Memory B cell (primary cell): ENCODE measurements around the gene SLC50A1.

Source experiments
- ATAC-seq: fragments of 150-1000 bp; cut with Tn5 transposase; 2 replicates; pipeline ENCODE4 v1.10.0; 2021; ENCODE audit warnings: low read depth, mild to moderate bottlenecking, moderate library complexity
- DNase-seq, 2 donors: peaks; one replicate each; pipeline ENCODE4 v3.0.0; 2022; ENCODE audit warnings: low spot score in 2 of 2
- H3K27ac Mint-ChIP-seq: one replicate; pipeline ENCODE4 v1.8.0; 2022; ENCODE audit warnings: mild to moderate bottlenecking, moderate library complexity, mixed read lengths
- H3K27me3 Mint-ChIP-seq: one replicate; pipeline ENCODE4 v1.8.0; 2022; ENCODE audit warnings: mixed read lengths
- H3K36me3 Mint-ChIP-seq: one replicate; pipeline ENCODE4 v1.8.0; 2022; ENCODE audit warnings: mild to moderate bottlenecking, mixed read lengths
- H3K4me1 Mint-ChIP-seq: one replicate; pipeline ENCODE4 v1.8.0; 2022; ENCODE audit warnings: mixed read lengths
- H3K4me3 Mint-ChIP-seq: one replicate; pipeline ENCODE4 v1.8.0; 2022; ENCODE audit warnings: mild to moderate bottlenecking, moderate library complexity, mixed read lengths
- H3K9me3 Mint-ChIP-seq: one replicate; pipeline ENCODE4 v1.8.0; 2022; ENCODE audit warnings: mixed read lengths

The SLC50A1 gene

GRCh38 chr1:155184835-155185782, 49.5 kb downstream of the SLC50A1 start:
- peak; percentile 59 to 68 for DNase-seq
- Mint-ChIP-seq H3K9me3 (no peaks in the 10 kb centered on the region), H3K27me3 (no peaks in the 10 kb centered on the region), H3K4me1 (peaks cover 34% of the 10 kb centered on the region), H3K36me3 (no peaks in the 10 kb centered on the region), H3K27ac (peak overlapping the region; percentile 65), H3K4me3 (peak overlapping the region; percentile 24)
- ATAC-seq, result peak; percentile 97

- Mint-ChIP-seq H3K4me3 (peak overlapping the region; percentile 24), H3K36me3 (no peaks in the 10 kb centered on the region), H3K27ac (peak overlapping the region; percentile 65), H3K27me3 (no peaks in the 10 kb centered on the region), H3K4me1 (peaks cover 34% of the 10 kb centered on the region), H3K9me3 (no peaks in the 10 kb centered on the region)
- DNase-seq (no peak), ATAC-seq (no peak)
Observed at GRCh38 chr1:155185783-155186066, 50.1 kb downstream of the SLC50A1 start.

GRCh38 chr1:155186067-155186793, 50.6 kb downstream of the SLC50A1 start:
- no peaks in the 10 kb centered on the region for H3K36me3 Mint-ChIP-seq
- no peak overlapping the region for H3K27ac Mint-ChIP-seq
- H3K4me1 Mint-ChIP-seq, result peaks cover 34% of the 10 kb centered on the region
- H3K4me3 Mint-ChIP-seq, result no peak overlapping the region
- H3K27me3 Mint-ChIP-seq, result no peaks in the 10 kb centered on the region
- no peak for DNase-seq
- ATAC-seq, result no peak
- no peaks in the 10 kb centered on the region for H3K9me3 Mint-ChIP-seq

- DNase-seq, result no peak
- ATAC-seq, result no peak
- Mint-ChIP-seq H3K9me3 (no peaks in the 10 kb centered on the region), H3K36me3 (no peaks in the 10 kb centered on the region), H3K4me3 (no peak overlapping the region), H3K27ac (no peak overlapping the region), H3K4me1 (peaks cover 34% of the 10 kb centered on the region), H3K27me3 (no peaks in the 10 kb centered on the region)
Observed at GRCh38 chr1:155186794-155187455, 51.3 kb downstream of the SLC50A1 start.

GRCh38 chr1:155187456-155187891, 51.8 kb downstream of the SLC50A1 start:
- ATAC-seq (no peak), DNase-seq (no peak)
- Mint-ChIP-seq H3K4me1 (peaks cover 36% of the 10 kb centered on the region), H3K27ac (no peak overlapping the region), H3K9me3 (no peaks in the 10 kb centered on the region), H3K27me3 (no peaks in the 10 kb centered on the region), H3K4me3 (no peak overlapping the region), H3K36me3 (no peaks in the 10 kb centered on the region)

- H3K4me1 Mint-ChIP-seq, result peaks cover 36% of the 10 kb centered on the region
Observed at GRCh38 chr1:155188268-155188667, 52.6 kb downstream of the SLC50A1 start.

More at GRCh38 chr1:155188268-155188667, 52.6 kb downstream of the SLC50A1 start:
- no peak overlapping the region for H3K4me3 Mint-ChIP-seq
- no peak for DNase-seq
- ATAC-seq, result no peak
- no peaks in the 10 kb centered on the region for H3K27me3 Mint-ChIP-seq
- H3K9me3 Mint-ChIP-seq, result no peaks in the 10 kb centered on the region
- peak overlapping the region; percentile 5 for H3K27ac Mint-ChIP-seq
- no peaks in the 10 kb centered on the region for H3K36me3 Mint-ChIP-seq
